ENCODE data around the gene SEMA3A. TPM values are rescaled to one million over a fixed set of nuclear protein-coding genes. Genes with fewer than 3 reads are reported as not detected.

SEMA3A gene
- total and polyA plus RNA-seq, 2 experiments from 2014 or later = 19.8 to 46.4 TPM

- Histone ChIP-seq H4K20me1 (replicated peaks; ENCODE audit: insufficient read depth) (no peaks in the 10 kb centered on the region), H3F3A (replicated peaks; ENCODE audit: low read depth) (no peaks in the 10 kb centered on the region), H3K4me1 (ENCODE audit: insufficient read depth) (peaks cover 14% of the 10 kb centered on the region), H3K79me2 (replicated peaks; ENCODE audit: insufficient read depth) (peaks cover 88% of the 10 kb centered on the region), H3K36me3 (ENCODE audit: insufficient read depth) (peaks cover 17% of the 10 kb centered on the region; the same call in 1 of the 2 replicates), H3K4me2 (no peak overlapping the region), H2AFZ (no peak overlapping the region), H3K4me3 (no peak overlapping the region), H3K9me2 (ENCODE audit: insufficient read depth) (no peaks in the 10 kb centered on the region), H3K27me3 (ENCODE audit: insufficient read depth) (no peaks in the 10 kb centered on the region), H3K27ac (ENCODE audit: low read depth) (no peak overlapping the region)
- H3K4me3 Mint-ChIP-seq = no peak overlapping the region
- ATAC-seq (no peak), DNase-seq (ENCODE audit: low spot score) (no peak)
- no peak overlapping the region for H3K27ac Mint-ChIP-seq
- H3K4me1 Mint-ChIP-seq = peaks cover 6% of the 10 kb centered on the region; the same call in 2 of the 3 replicates
- H3K27me3 Mint-ChIP-seq (ENCODE audit: insufficient read depth, low read depth, poor library complexity) = peaks cover 2% of the 10 kb centered on the region
- no peak for TF ChIP-seq CTCF (conservative IDR thresholded peaks at IDR 0.05; ENCODE audit: low read depth in 2 of 2)
- no peak for TF ChIP-seq REST (IDR thresholded peaks at IDR 0.05; ENCODE audit: unreplicated experiment)
- H3K36me3 Mint-ChIP-seq (ENCODE audit: low read depth) = peaks cover 40% of the 10 kb centered on the region
- peaks cover 22% of the 10 kb centered on the region for H3K9me3 Mint-ChIP-seq
These were observed 19.1 kb downstream of the SEMA3A start for GRCh38 chr7:84175461-84175860.

GRCh38 chr7:84170646-84171045, 23.9 kb downstream of the SEMA3A start:
- Histone ChIP-seq H3F3A (replicated peaks; ENCODE audit: low read depth) (no peaks in the 10 kb centered on the region; the same call in 1 of the 2 replicates), H3K4me1 (ENCODE audit: insufficient read depth) (no peaks in the 10 kb centered on the region), H3K4me2 (no peak overlapping the region), H3K27me3 (ENCODE audit: insufficient read depth) (no peaks in the 10 kb centered on the region), H3K4me3 (no peak overlapping the region), H3K36me3 (ENCODE audit: insufficient read depth) (peaks cover 17% of the 10 kb centered on the region; the same call in 1 of the 2 replicates), H4K20me1 (replicated peaks; ENCODE audit: insufficient read depth) (no peaks in the 10 kb centered on the region; the same call in 1 of the 2 replicates), H2AFZ (no peak overlapping the region), H3K79me2 (replicated peaks; ENCODE audit: insufficient read depth) (peaks cover 81% of the 10 kb centered on the region), H3K27ac (ENCODE audit: low read depth) (no peak overlapping the region), H3K9me2 (ENCODE audit: insufficient read depth) (no peaks in the 10 kb centered on the region)
- no peak for TF ChIP-seq EZH2phosphoT487 (IDR thresholded peaks at IDR 0.05; ENCODE audit: unreplicated experiment)
- no peak for TF ChIP-seq ZNF462 (CRISPR knock-in tag; IDR thresholded peaks at IDR 0.05)
- no peak for TF ChIP-seq EZH2 (IDR thresholded peaks at IDR 0.05; ENCODE audit: low read depth, unreplicated experiment)
- TF ChIP-seq ZNF114 (CRISPR knock-in tag; IDR thresholded peaks at IDR 0.05) = no peak
- TF ChIP-seq STAT1 (IDR thresholded peaks at IDR 0.05; ENCODE audit: unreplicated experiment) = no peak
- H3K27ac Mint-ChIP-seq = no peak overlapping the region
- peaks cover 22% of the 10 kb centered on the region for H3K9me3 Mint-ChIP-seq
- H3K27me3 Mint-ChIP-seq (ENCODE audit: insufficient read depth, low read depth, poor library complexity) = peaks cover 2% of the 10 kb centered on the region
- no peak overlapping the region for H3K4me3 Mint-ChIP-seq
- H3K36me3 Mint-ChIP-seq (ENCODE audit: low read depth) = peaks cover 31% of the 10 kb centered on the region
- ATAC-seq = no peak
- DNase-seq (ENCODE audit: low spot score) = no peak
- H3K4me1 Mint-ChIP-seq = peaks cover 6% of the 10 kb centered on the region; the same call in 2 of the 3 replicates
